Hepatic stellate cell (primary cell): ENCODE results near the gene MAT2A.
"Not testable (repeated sequence)": the region's sequence is repeated elsewhere in the genome, so short reads cannot be mapped to it uniquely, and the experiment has no call there.

Experiments used
- DNase-seq: peaks from one replicate; pipeline ENCODE4 v3.0.0; 2011; ENCODE audit warnings: low spot score

The MAT2A gene

DNA sequence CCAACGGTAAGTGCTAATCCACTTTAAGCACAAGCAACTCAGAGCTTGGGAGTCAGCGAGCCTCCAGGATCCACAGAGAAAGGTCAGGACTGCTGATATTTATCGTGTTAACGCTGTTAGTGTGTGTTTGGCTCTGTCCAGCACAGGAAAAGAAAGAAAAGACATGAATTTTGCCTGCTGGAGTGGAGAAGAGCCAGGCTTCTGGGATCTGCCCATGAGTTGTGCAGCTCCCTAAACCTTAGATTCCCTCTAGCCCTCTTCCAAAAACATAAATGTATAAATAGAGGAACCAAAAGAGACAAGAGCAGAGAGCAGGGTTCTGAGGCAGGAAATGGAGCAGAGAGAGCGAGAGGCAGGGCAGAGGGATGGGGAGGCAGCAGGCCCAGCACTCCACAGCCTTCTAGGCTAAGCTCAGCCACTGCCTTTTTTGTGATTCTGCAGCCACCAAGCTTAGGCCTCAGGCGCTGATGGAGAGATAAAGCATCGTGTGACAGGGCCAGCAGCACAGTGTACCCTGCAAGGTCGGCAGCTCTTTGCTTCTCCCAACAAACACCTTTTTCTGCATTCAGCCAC is 14.5 kb upstream of the MAT2A start:
- no peak for DNase-seq

DNA sequence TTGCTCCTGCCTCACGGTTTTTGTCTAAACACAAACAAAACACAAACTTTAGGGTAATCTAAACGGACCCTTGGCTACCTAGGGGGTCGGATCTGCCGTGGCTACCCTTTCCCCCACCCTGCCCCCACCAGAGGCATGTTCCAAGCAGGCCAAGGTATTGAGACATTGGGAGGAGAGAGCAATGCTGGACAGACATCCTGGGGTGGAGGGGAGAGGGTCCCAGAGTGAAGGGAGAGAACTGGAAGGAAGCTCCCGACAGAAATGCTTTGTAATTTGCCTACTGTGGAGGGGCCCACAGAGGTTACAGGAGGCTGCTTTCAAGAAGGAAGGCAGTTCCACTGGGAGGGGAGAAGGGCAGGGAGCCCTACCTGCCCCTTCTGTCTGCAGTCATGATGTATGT is 13.9 kb upstream of the MAT2A start:
- DNase-seq, result no peak

DNA sequence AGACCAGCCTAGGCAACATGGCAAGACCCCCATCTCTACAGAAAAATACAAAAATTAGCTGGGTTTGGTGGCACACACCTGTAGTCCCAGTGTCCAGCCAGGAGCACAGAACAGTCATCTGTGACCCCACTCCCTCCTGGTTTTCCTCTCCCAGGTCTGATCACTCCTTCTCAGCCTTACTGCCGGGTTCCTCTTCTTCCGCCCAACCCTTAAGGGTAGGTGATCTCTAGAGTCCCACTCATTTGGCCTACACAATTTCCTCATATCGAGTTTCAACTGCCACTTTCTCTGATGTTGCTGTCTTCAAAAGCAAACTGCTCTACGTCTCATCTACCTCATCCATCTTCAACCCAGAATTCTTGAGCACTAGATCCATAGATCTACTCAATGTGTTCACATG is 13.4 kb upstream of the MAT2A start:
- DNase-seq, result no peak

DNA sequence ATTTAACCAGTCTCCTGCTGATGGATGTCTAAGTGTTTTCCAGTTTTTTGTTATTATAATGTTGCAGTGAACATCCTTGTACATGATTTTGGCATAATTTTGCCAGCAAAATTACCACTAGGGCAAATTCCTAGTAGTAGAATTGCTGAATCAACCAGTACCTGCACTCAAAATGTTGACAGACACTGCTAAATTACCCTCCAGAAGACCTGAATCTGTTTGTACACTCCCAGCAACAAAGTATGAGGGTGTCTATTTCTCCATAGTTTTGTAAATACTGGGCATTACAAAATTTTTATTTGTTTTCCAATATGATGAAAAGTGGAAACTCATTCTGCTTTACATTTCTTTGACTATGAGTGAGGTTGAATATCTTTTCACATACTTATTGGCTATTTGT is 11.2 kb upstream of the MAT2A start:
- no peak for DNase-seq

DNA sequence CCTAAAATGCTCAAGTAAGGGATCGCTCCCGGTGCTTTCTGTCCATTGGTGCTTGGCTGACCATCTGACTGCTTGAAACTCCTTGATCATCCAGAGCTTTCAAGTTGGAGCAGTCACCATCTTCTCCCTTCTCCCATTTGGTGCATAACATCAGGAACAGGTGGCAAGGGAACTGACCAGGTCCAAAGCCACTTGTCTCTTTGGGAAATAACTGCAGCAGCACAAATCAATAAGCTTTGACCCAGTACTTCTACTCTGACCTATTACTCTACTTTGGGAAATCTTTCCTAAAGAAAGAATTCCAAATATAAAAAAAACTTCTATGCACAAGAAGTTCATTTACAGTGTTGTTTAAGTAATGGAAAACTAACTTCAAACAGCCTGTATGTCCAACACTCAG is 10.6 kb upstream of the MAT2A start:
- DNase-seq, result no peak

DNA sequence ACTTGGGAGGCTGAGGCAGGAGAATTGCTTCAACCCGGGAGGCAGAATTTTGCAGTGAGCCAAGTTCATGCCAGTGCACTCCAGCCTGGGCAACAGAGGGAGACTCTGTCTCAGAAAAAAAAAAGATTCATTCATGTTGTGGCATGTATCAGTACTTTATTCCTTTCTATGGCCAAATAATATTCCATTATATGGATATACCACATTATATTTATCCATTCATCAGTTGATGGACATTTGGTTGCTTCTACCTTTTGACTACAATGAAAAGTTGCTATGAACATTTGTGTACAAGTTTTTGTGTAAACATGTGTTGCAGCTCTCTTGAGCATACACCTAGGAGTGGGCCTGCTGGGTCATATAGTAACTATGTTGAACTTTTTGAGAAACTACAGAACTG is 9.2 kb upstream of the MAT2A start:
- DNase-seq, result no peak

DNA sequence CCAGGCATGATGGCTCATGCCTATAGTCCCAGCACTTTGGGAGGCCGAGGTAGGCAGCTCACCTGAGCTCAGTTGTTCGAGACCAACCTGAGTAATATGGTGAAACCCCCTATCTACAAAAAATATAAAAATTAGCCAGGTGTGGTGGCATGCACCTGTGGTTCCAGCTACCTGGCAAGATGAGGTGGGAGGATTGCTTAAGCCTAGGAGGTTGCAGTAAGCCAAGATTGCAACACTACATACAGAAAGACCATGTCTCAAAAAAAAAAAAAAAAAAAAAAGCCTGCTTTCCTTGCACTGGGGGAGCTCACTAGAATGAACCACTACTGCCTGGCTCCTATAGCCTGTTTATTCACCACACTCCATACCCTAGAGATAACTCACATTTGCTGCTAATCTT is 7.4 kb upstream of the MAT2A start:
- no peak for DNase-seq

DNA sequence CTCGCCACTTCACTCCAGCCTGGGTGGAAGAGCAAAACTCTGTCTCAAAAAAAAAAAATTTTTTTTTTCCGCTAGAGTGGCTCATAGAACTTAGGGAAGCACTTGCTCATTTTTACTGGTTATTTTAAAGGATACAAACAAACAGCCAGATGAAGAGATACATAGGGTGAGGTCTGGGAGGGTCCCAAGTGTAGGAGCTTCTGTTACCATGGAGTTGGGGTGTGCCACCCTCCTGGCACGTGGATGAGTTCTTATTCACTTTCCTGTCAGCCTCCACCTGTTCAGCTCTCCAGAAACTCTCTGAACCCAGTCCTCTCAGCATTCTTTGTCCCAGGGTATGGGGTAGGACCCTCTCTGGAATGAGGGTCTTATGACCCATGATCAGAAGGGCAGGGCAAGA is 4.9 kb upstream of the MAT2A start:
- no peak for DNase-seq

DNA sequence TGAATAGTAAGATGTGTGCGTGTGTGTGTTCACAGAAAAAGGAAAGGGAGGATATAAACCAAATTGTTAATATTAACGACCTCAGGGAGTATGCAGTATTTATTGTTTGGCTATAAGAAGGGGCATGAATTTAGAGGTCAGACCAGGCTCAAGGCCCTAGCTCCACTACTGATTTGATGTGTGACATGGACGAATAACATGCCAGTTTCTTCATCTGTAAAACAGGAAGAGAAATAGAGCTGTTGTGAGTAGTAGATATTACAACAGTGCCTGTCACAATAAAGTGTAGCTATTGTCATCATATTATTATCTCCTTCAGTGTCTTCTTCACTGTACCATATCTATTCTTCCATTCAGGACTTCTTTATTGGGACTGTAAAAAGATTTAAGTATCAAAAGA is 4.1 kb upstream of the MAT2A start:
- DNase-seq, result no peak

DNA sequence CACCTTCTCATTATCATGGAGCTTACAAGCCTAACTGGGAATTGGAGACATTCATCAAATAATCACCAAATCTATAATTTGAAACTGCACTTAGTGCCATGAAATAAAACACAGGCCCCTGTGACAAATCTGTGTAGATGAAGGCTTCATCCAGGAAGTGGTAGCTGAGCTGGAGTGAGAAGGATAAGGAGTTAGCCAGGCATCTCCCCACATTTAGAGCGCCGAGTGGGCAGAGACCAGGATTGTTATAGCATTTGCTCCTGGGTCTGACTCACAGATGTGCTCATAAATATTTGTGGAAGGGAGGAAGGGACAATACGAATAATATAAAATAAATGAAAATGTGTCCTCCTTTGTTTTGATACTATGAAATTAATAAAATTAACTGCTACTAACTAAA is 2.5 kb upstream of the MAT2A start:
- DNase-seq, result peak; percentile 66

DNA sequence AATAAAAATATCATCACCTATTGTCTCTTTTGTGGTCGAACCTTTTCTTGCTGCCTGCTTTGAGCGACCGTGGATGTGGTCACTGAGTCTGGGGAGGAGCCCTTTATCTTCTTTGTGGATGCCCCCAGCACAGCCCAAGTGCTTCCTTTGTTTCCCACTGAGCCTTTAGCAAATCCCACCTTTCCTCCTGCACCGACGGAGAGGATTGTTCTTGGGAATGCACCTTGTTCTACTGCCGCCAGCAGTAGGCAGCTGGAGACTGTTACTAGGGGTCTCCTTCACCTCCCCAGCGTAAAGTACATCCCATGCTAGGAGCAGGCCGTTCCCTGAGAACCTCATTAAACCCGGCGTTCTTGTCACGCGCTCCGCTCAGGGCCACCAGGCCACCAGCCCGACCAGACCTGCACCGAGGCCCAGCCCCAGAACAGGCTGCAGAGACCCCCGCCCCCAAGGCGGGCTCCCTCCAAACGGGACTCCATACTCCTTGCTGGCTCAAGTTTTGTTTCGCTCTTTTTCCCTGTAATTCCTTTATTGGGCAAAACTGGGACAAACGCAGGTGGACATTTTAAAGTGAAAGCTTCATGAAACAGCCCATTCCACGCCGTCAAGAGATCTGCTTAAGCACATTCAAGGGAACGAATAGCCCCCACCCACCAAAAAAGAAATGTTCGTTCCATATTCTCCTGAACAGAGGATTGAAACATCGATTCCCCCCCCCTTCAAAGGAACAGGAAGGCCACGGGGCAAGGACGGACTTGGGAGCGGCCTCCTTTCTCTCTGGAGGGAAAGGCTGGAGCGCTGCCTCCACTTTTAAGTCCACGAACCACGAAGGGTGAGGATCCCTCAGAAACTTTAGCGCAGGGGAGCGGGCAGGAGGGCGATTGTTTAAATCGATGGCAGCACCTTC is 1.1 kb upstream of the MAT2A start:
- peak; percentile 24 for DNase-seq

DNA sequence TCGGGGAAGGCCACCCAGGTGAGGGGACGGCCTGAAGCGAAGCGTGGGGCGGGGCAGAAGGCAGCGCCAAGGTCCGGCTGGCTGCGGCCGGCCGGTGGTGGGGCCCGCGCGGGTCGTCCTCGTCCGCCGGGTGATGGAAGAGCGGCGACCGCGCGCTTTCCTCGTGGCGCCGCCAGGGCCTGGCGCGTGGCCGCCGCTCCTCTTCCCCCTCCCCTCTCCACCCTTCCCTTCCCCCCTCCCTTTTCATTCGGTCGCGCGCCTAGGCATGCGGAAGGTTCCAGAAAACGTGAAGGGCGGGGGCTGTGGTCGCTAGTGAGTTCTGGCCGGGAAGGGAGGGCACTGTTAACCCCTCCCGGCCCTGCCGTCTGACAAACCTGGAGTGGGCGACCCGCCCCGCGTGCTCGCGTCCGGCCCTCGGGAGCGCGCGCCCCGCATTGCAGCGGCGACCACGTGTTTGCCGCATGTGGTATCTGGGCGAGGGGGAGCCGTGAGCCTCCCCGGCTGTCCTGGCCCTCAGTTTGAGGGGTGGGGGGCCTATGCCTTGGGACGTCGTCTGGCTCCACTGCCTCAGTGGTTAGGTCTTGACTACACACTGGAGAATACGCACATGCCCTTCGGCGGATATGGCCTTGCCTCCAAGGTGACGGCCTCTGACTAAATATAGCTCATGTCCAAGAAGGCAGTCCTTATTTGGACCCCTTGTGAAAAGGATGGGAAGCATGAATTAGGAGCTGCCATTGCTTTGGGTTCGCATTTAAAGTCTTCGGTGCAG is 579 bp downstream of the MAT2A start:
- DNase-seq, result peak; percentile 45

DNA sequence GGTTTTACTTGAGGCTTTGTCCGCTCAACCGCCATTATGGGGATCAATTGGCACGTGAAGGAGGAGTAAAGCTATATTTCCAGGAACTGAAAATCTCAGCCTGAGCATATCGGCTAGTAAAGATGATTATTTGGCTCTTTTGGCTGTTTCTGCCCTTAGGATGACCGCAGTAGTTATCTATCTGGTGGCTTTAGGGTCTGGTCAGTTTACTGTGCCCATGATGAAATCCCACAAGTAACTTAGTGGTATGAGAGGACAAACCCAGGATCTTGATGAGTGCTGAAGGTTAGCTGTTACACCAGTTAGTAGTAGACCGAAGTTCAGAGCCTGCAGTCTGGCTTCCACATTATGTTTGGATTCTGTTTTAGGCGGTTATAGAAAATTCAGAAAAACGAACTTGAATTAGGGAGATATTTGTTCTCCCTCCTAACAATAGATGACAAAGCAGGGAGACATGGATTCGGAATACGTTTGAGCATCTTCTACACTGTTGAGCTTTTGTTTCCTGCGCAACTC is 1.2 kb downstream of the MAT2A start:
- DNase-seq, result no peak

DNA sequence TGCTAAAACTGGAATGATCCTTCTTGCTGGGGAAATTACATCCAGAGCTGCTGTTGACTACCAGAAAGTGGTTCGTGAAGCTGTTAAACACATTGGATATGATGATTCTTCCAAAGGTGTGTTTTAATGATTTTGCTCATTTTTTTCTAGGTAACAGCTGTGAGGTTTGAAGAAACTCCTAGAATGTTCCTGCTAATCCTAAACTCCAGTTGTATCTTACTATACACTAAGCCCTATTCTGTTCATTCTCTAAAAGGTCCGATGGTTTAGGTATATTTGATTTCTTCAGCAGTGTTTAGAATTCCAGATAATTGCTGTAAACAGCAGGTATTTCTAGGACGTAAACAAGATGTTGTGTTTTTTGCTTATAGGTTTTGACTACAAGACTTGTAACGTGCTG is 2.3 kb downstream of the MAT2A start:
- DNase-seq, result no peak

DNA sequence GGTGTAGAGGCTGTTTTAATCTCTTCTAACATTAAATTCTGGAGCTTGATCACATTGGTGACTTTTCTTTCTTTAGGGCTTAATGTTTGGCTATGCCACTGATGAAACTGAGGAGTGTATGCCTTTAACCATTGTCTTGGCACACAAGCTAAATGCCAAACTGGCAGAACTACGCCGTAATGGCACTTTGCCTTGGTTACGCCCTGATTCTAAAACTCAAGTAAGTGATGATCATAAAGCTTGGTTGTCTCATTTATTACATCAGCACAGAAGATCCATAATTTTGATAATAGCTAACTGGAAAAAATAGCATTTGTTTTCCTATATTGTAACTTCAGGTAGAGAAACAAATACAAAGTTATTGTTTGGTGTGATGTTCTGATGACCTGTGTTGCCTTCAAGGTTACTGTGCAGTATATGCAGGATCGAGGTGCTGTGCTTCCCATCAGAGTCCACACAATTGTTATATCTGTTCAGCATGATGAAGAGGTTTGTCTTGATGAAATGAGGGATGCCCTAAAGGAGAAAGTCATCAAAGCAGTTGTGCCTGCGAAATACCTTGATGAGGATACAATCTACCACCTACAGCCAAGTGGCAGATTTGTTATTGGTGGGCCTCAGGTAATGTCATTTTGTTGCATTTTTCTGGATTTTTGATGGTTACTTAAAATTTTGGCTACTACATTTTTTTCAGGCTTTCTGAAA is 2.9 kb downstream of the MAT2A start:
- DNase-seq, result no peak

DNA sequence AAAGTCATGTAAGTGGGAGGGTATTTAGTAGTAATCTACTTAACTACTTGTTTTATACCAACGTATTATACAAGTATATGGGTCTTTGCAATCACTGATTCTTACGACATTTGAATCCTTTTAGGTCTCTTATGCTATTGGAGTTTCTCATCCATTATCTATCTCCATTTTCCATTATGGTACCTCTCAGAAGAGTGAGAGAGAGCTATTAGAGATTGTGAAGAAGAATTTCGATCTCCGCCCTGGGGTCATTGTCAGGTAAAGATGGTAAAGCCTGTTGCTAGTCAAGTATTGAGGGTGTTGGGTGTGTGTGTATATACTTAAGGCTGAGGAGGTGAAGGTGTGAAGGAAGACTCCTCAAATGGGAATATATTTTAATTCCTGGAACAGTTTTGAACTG is 3.8 kb downstream of the MAT2A start:
- DNase-seq, result no peak

DNA sequence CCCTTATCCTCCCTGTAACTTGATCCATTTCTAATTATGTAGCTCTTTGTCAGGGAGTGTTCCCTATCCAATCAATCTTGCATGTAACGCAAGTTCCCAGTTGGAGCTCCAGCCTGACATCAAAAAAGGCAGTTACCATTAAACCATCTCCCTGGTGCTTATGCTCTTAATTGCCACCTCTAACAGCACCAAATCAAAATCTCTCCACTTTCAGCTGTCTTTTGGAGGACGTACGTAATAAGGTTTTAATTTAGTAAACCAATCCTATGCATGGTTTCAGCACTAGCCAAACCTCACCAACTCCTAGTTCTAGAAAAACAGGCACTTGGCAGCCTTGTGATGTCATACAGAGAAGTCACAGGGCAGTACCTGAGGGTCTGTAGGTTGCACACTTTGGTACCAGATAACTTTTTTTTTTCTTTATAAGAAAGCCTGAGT is 5.3 kb downstream of the MAT2A start:
- DNase-seq, result not testable (repeated sequence)

DNA sequence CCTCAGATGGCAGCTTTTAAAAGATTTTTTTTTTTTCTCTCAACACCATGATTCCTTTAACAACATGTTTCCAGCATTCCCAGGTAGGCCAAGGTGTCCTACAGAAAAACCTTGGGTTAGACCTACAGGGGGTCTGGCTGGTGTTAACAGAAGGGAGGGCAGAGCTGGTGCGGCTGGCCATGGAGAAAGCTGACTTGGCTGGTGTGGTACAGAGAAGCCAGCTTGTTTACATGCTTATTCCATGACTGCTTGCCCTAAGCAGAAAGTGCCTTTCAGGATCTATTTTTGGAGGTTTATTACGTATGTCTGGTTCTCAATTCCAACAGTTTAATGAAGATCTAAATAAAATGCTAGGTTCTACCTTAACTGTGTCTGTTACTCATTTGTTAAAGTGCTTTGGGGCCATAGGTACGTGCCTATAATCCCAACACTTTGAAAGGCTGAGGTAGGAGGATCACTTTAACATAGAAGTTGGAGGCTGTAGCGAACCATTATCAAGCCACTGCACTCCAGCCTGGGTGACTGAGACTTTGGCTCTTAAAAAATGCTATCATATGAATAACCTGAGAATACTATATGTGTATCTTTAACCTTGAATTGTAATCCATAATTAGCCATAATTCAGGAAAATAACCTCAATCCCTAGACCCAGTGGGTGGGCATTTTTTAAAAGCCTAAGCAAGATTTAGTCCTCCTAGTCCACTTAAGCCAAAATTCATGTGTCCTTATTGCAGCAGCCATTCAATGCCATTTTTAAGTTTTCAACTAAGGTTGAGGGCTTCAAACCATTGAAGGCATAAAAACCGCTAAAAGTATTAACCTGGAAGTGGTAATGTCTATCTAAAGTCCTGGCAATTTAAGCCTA is 6.2 kb downstream of the MAT2A start:
- DNase-seq, result not testable (repeated sequence)

DNA sequence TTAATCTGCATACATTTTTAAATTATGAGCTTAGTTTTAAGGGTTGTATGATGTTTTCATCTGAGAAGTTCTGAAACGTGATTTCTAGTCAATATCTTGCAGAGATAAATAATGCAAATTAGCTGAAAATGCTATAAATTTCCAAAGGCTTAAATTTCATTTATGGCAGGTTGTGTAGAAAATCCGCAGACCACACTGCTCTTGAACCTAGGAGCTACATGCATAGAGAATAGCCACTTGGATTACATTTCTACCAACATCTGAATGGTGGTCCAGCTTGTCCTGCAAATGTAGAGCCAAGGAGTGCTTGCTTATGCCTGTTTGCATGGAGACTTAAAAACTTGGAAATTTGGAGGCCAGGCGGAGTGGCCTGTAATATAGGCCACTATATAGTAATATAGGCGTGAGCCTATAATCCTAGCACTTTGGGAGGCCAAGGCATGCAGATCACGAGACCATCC is 6.8 kb downstream of the MAT2A start:
- DNase-seq, result no peak

DNA sequence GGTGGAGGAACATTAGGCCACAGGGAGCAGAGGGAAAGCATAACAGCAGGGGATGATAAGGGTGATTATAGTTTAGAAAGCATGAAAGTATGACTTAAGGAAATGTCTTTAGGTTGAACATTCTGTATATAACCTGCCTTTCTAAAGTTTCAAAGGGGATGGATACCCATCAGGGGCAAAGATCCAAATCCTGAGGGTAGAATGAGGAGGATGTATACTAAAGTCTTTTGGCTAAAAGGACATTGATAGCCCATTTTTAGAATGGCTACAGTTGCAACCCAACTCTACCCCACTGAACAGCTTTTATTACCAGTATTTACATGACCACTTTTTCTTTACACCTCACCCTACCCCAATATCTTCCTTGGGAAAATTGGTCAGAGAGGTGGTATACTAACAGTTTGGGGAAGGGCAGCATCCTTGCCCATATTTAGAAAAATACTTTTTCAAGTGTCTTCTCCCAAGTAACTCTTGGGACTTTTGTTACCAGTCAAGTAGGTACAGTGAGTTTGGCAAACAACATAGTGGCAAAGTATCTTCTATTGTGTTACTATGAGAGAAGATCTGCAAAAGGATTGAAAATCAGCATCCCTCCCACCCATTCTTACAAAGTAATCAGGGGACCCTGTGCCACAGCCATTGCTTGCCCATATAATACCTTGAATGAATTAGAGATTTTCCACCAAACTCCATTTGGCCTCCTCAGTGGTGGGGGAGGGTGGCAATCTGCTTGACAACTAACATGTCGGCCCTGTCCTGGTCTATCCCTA is 8.3 kb downstream of the MAT2A start:
- DNase-seq, result no peak
